MCF 10A (cell line): Measurements from ENCODE around the gene SMIM15. TPM values are rescaled to one million over a fixed set of nuclear protein-coding genes. Genes with fewer than 3 reads are reported as not detected.

ENCODE experiments used
- Bru-seq: library from RNA; stranded (reverse); fragments of 400-500 nt; gene quantifications from one replicate; lab custom pipeline; 2021; lab: Mats Ljungman, UMichigan
- BruChase-seq, 2 experiments: library from RNA; stranded (reverse); fragments of 400-500 nt; gene quantifications; one replicate each; lab custom pipeline; 2021; lab: Mats Ljungman, UMichigan
- BruUV-seq: library from RNA; stranded (reverse); fragments of 400-500 nt; replicated peaks from 2 replicates; lab custom pipeline; 2021; lab: Mats Ljungman, UMichigan
- CTCF ChIA-PET: fragments of 300-600 bp; sonication (Branson Sonifier 250); formaldehyde crosslinking; extraction: SDS; loops from one replicate; lab custom pipeline; 2021; ENCODE audit warnings: antibody characterized with exemption, inconsistent platforms; lab: Yijun Ruan, JAX
- POLR2A ChIA-PET: fragments of 300-600, 350-650 bp; sonication (Branson Sonifier 250); formaldehyde crosslinking; extraction: SDS; loops from one replicate; lab custom pipeline; 2020; ENCODE audit warnings: antibody characterized with exemption, inconsistent platforms; lab: Yijun Ruan, JAX
- DNase-seq: peaks from one replicate; pipeline ENCODE4 v3.0.0-alpha.2; 2018; ENCODE audit not compliant: unreplicated experiment
- H3K27ac Mint-ChIP-seq: one replicate; pipeline ENCODE4 v1.8.0; 2022; ENCODE audit warnings: mild to moderate bottlenecking, low read depth, mixed read lengths; ENCODE audit not compliant: unreplicated experiment
- H3K27me3 Mint-ChIP-seq: one replicate; pipeline ENCODE4 v1.8.0; 2022; ENCODE audit warnings: mixed read lengths; ENCODE audit not compliant: insufficient read depth, unreplicated experiment
- H3K36me3 Mint-ChIP-seq: one replicate; pipeline ENCODE4 v1.8.0; 2022; ENCODE audit warnings: mild to moderate bottlenecking, moderate library complexity, mixed read lengths; ENCODE audit not compliant: insufficient read depth, unreplicated experiment
- H3K4me1 Mint-ChIP-seq: one replicate; pipeline ENCODE4 v1.8.0; 2022; ENCODE audit warnings: mixed read lengths; ENCODE audit not compliant: insufficient read depth, unreplicated experiment
- H3K4me3 Mint-ChIP-seq: one replicate; pipeline ENCODE4 v1.8.0; 2022; ENCODE audit warnings: mild to moderate bottlenecking, moderate library complexity, mixed read lengths; ENCODE audit not compliant: unreplicated experiment
- H3K9me3 Mint-ChIP-seq: one replicate; pipeline ENCODE4 v1.8.0; 2022; ENCODE audit warnings: mixed read lengths; ENCODE audit not compliant: unreplicated experiment
- intact Hi-C: fragments of 100-400 bp; cut with micrococcal nuclease; formaldehyde crosslinking; loops from 2 replicates; pipeline ENCODE4 v1.14.1; 2022
- long read RNA-seq: library from polyadenylated mRNA; stranded (forward); transcript quantifications from one replicate; pipeline ENCODE4 v2.0.0, GENCODE V29; 2022
- total RNA-seq: library from RNA; stranded (reverse); gene quantifications from 2 replicates; pipeline ENCODE4 v1.2.3, GENCODE V29; 2022
- TF ChIP-seq, protein P1 (sequence below): fragments of 200-600 bp; IDR thresholded peaks from one replicate; pipeline ENCODE4 v1.8.0; 2022; ENCODE audit warnings: antibody characterized with exemption, mild to moderate bottlenecking; ENCODE audit not compliant: unreplicated experiment

SMIM15 gene, protein sequence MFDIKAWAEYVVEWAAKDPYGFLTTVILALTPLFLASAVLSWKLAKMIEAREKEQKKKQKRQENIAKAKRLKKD
- 92.5 and 95.8 TPM in 2 replicates for total RNA-seq
- Bru-seq, nascent RNA = percentile 97 among the genes with signal in this experiment
- BruChase-seq, experiment 1, labeled RNA remaining after a 6-hour chase = percentile 100 among the genes with signal in this experiment
- percentile 99 among the genes with signal in this experiment for BruChase-seq, experiment 2, labeled RNA remaining after a 2-hour chase
- long read RNA-seq, transcript SMIM15-202 (4 exons, 584 nt) = minor isoform, 11 of 269 reads
- long read RNA-seq, transcript SMIM15-201 (3 exons, 2,889 nt) = major isoform, 238 of 269 reads
- long read RNA-seq, partial matches to known transcripts = 8 of 269 reads
- long read RNA-seq, other reads (novel, unspliced or antisense) = 12 of 269 reads

- Mint-ChIP-seq H3K9me3 (no peaks in the 10 kb centered on the region), H3K27ac (peak within 1 kb of the TSS; percentile 97), H3K4me1 (peaks cover 8% of the 10 kb centered on the region), H3K36me3 (peaks cover 40% of the 10 kb centered on the region), H3K27me3 (no peaks in the 10 kb centered on the region), H3K4me3 (peak within 1 kb of the TSS; percentile 93)
- TSS peak; percentile 28 for BruUV-seq
- CTCF ChIA-PET = interaction anchor here (1.2 kb wide), 1 partner anchor 209 kb away, joined by 3 read pairs; no protein-coding TSS in a partner anchor
- DNase-seq = peak; percentile 90
- TF ChIP-seq, protein P1, sequence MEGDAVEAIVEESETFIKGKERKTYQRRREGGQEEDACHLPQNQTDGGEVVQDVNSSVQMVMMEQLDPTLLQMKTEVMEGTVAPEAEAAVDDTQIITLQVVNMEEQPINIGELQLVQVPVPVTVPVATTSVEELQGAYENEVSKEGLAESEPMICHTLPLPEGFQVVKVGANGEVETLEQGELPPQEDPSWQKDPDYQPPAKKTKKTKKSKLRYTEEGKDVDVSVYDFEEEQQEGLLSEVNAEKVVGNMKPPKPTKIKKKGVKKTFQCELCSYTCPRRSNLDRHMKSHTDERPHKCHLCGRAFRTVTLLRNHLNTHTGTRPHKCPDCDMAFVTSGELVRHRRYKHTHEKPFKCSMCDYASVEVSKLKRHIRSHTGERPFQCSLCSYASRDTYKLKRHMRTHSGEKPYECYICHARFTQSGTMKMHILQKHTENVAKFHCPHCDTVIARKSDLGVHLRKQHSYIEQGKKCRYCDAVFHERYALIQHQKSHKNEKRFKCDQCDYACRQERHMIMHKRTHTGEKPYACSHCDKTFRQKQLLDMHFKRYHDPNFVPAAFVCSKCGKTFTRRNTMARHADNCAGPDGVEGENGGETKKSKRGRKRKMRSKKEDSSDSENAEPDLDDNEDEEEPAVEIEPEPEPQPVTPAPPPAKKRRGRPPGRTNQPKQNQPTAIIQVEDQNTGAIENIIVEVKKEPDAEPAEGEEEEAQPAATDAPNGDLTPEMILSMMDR = no peak
- intact Hi-C loops = loop anchor here (1.0 to 5.0 kb wide), 5 partner anchors 109 to 245 kb away; no protein-coding TSS in a partner anchor
- POLR2A ChIA-PET = interaction anchor here (0.7 to 4.6 kb wide), 15 partner anchors 9 to 279 kb away, joined by 3 to 62 read pairs (median 4); partner anchors contain the start of gene ZSWIM6
Observed at GRCh38 chr5:61162010-61162831, at the start of gene SMIM15. TSS of gene SMIM15 (minus strand) at chr5:61162468. CDS start at chr5:61160171, 2,297 bp downstream.

GRCh38 chr5:61207884-61208283 is 45.6 kb upstream of the SMIM15 start:
- TF ChIP-seq, protein P1 = no peak
- BruUV-seq = no TSS peak
- no peak for DNase-seq
- ChIA-PET POLR2A (interaction anchor here (0.6 to 1.2 kb wide), 2 partner anchors 34 to 415 kb away, joined by 3 to 4 read pairs; no protein-coding TSS in a partner anchor), CTCF (no interaction called here)
- Mint-ChIP-seq H3K27me3 (no peaks in the 10 kb centered on the region), H3K4me1 (no peaks in the 10 kb centered on the region), H3K36me3 (no peaks in the 10 kb centered on the region), H3K4me3 (no peak overlapping the region), H3K27ac (no peak overlapping the region), H3K9me3 (peaks cover 16% of the 10 kb centered on the region)
- intact Hi-C loops = no loop called here

- no TSS peak for BruUV-seq
- H3K9me3 Mint-ChIP-seq = peaks cover 16% of the 10 kb centered on the region
- ChIA-PET POLR2A (no interaction called here), CTCF (no interaction called here)
- no peaks in the 10 kb centered on the region for H3K4me1 Mint-ChIP-seq
- no peak for DNase-seq
- H3K4me3 Mint-ChIP-seq = no peak overlapping the region
- H3K27ac Mint-ChIP-seq = no peak overlapping the region
- H3K27me3 Mint-ChIP-seq = no peaks in the 10 kb centered on the region
- intact Hi-C loops = no loop called here
- no peaks in the 10 kb centered on the region for H3K36me3 Mint-ChIP-seq
- TF ChIP-seq, protein P1 = no peak
Observed at GRCh38 chr5:61205013-61205412, 42.7 kb upstream of the SMIM15 start.
